Neural cell (in vitro differentiated cells): ENCODE measurements around the gene CILP2.

Experiments
- CTCF ChIP-seq: fragments of 450-650 bp; IDR thresholded peaks from 2 replicates; pipeline ENCODE4 v1.5.1; 2014; ENCODE audit warnings: antibody characterized with exemption, mild to moderate bottlenecking, moderate library complexity; ENCODE audit not compliant: poor library complexity, severe bottlenecking
- POLR2AphosphoS5 ChIP-seq: IDR thresholded peaks from 2 replicates; pipeline ENCODE4 v1.6.1; 2012
- TAF1 ChIP-seq: IDR thresholded peaks from 2 replicates; pipeline ENCODE4 v1.6.1; 2012; ENCODE audit warnings: low read depth

- TF ChIP-seq TAF1: no peak
- no peak for TF ChIP-seq CTCF
- TF ChIP-seq POLR2AphosphoS5: no peak
Observed at GRCh38 chr19:19527371-19527656, 10.8 kb upstream of the CILP2 start.
